ENCODE results near the gene INSYN1. TPM values are rescaled to one million over a fixed set of nuclear protein-coding genes. Genes with fewer than 3 reads are reported as not detected.
"Not testable (repeated sequence)": the region's sequence is repeated elsewhere in the genome, so short reads cannot be mapped to it uniquely, and the experiment has no call there.

INSYN1 gene
- not detected in 2 replicates for total RNA-seq

- H3K36me3 Mint-ChIP-seq (ENCODE audit: low read depth): no peaks in the 10 kb centered on the region
- H3K4me3 Mint-ChIP-seq (ENCODE audit: low read depth): no peak within 1 kb of the TSS
- intact Hi-C loops (cut with micrococcal nuclease): no loop called here
- no peak within 1 kb of the TSS for H3K27ac Mint-ChIP-seq
- no peaks in the 10 kb centered on the region for H3K4me1 Mint-ChIP-seq (ENCODE audit: low read depth)
- peaks cover 46% of the 10 kb centered on the region for H3K27me3 Mint-ChIP-seq (ENCODE audit: low read depth)
- no peak for DNase-seq (ENCODE audit: low spot score)
- H3K9me3 Mint-ChIP-seq: no peaks in the 10 kb centered on the region
Observed at GRCh38 chr15:73753250-73754130, at the start of gene INSYN1. Gene INSYN1, minus strand, starts transcription at chr15:73753351. Its CDS starts 2,221 bp downstream, at chr15:73751130.

DNA sequence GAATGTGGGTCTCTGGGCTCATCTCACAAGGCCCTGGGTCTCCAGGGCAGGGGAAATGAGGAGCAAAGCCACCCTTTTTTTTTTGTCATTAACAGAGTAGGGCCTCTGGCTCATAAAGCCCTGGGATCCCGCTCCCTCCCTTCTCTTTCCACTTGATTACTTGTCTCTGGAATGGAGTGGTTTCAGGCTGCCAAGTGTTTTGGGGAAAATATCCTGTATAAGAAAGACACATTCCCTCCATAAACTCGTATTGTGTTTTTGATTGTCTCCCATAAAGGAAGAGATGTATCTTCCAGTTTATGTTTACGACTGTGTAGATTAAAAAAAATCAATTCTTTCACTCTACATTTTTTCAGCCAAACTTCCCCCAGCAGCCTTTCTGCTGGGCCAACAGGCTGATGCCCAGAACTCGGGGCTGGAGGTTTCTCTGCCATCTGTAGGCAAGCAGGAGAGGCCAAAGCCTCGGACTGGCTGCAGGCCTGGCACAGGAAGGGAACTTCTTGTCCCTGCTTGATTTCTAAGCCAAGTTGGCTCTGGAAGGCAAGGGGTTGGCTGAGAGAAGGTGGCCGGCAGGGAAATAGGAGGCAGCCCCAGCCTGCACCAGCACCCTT, 49.4 kb upstream of the INSYN1 start:
- Mint-ChIP-seq H3K9me3 (no peaks in the 10 kb centered on the region), H3K27me3 (ENCODE audit: low read depth) (no peaks in the 10 kb centered on the region), H3K4me3 (ENCODE audit: low read depth) (no peak overlapping the region), H3K4me1 (ENCODE audit: low read depth) (peaks cover 3% of the 10 kb centered on the region), H3K36me3 (ENCODE audit: low read depth) (no peaks in the 10 kb centered on the region), H3K27ac (no peak overlapping the region)
- DNase-seq (ENCODE audit: low spot score): no peak
- intact Hi-C loops (cut with micrococcal nuclease): no loop called here

GRCh38 chr15:73800662-73801345, 47.7 kb upstream of the INSYN1 start:
- Mint-ChIP-seq H3K4me3 (ENCODE audit: low read depth) (no peak overlapping the region), H3K27me3 (ENCODE audit: low read depth) (no peaks in the 10 kb centered on the region), H3K9me3 (no peaks in the 10 kb centered on the region), H3K36me3 (ENCODE audit: low read depth) (no peaks in the 10 kb centered on the region), H3K4me1 (ENCODE audit: low read depth) (peaks cover 3% of the 10 kb centered on the region), H3K27ac (no peak overlapping the region)
- DNase-seq (ENCODE audit: low spot score): no peak
- intact Hi-C loops (cut with micrococcal nuclease): no loop called here

DNA sequence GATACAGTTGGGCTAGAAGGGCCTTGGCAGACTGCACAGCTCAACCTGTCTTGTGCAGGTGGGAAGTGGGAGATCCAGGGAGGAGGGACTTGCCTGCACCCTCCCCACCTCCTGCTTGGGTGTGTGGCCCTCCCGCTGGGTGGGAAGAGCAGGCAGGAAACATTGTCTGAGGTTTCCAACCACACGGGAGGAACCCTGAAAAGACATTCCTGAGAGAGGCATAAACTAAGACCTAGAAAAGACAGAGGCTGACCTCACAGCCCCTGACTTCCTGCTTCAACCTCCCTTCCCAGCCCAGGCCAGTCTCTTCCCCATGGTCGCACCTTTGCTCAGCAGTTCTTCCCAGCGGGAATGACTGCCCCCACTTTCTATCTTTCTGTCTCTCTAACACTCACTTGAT, 46.3 kb upstream of the INSYN1 start:
- DNase-seq (ENCODE audit: low spot score): no peak

GRCh38 chr15:73797366-73798158, 44.4 kb upstream of the INSYN1 start:
- no peaks in the 10 kb centered on the region for H3K36me3 Mint-ChIP-seq (ENCODE audit: low read depth)
- DNase-seq (ENCODE audit: low spot score): no peak
- H3K27ac Mint-ChIP-seq: no peak overlapping the region
- no peaks in the 10 kb centered on the region for H3K9me3 Mint-ChIP-seq
- H3K4me1 Mint-ChIP-seq (ENCODE audit: low read depth): peaks cover 3% of the 10 kb centered on the region
- H3K27me3 Mint-ChIP-seq (ENCODE audit: low read depth): no peaks in the 10 kb centered on the region
- intact Hi-C loops (cut with micrococcal nuclease): no loop called here
- H3K4me3 Mint-ChIP-seq (ENCODE audit: low read depth): no peak overlapping the region

More for the DNA sequence above, 46.3 kb upstream of the INSYN1 start:
- intact Hi-C loops (cut with micrococcal nuclease): no loop called here
- H3K4me1 Mint-ChIP-seq (ENCODE audit: low read depth): peaks cover 3% of the 10 kb centered on the region
- H3K36me3 Mint-ChIP-seq (ENCODE audit: low read depth): no peaks in the 10 kb centered on the region
- no peak overlapping the region for H3K4me3 Mint-ChIP-seq (ENCODE audit: low read depth)
- no peaks in the 10 kb centered on the region for H3K27me3 Mint-ChIP-seq (ENCODE audit: low read depth)
- no peak overlapping the region for H3K27ac Mint-ChIP-seq
- H3K9me3 Mint-ChIP-seq: no peaks in the 10 kb centered on the region

GRCh38 chr15:73796331-73796831, 43.2 kb upstream of the INSYN1 start:
- intact Hi-C loops (cut with micrococcal nuclease): no loop called here
- H3K27ac Mint-ChIP-seq: no peak overlapping the region
- no peaks in the 10 kb centered on the region for H3K36me3 Mint-ChIP-seq (ENCODE audit: low read depth)
- no peak for DNase-seq (ENCODE audit: low spot score)
- H3K27me3 Mint-ChIP-seq (ENCODE audit: low read depth): no peaks in the 10 kb centered on the region
- H3K4me1 Mint-ChIP-seq (ENCODE audit: low read depth): peaks cover 3% of the 10 kb centered on the region
- H3K4me3 Mint-ChIP-seq (ENCODE audit: low read depth): no peak overlapping the region
- no peaks in the 10 kb centered on the region for H3K9me3 Mint-ChIP-seq

- DNase-seq (ENCODE audit: low spot score): no peak
- Mint-ChIP-seq H3K4me1 (ENCODE audit: low read depth) (peaks cover under 1% of the 10 kb centered on the region), H3K27me3 (ENCODE audit: low read depth) (no peaks in the 10 kb centered on the region), H3K4me3 (ENCODE audit: low read depth) (no peak overlapping the region), H3K27ac (no peak overlapping the region), H3K36me3 (ENCODE audit: low read depth) (no peaks in the 10 kb centered on the region), H3K9me3 (no peaks in the 10 kb centered on the region)
- intact Hi-C loops (cut with micrococcal nuclease): no loop called here
Observed at GRCh38 chr15:73794443-73795133, 41.4 kb upstream of the INSYN1 start.

DNA sequence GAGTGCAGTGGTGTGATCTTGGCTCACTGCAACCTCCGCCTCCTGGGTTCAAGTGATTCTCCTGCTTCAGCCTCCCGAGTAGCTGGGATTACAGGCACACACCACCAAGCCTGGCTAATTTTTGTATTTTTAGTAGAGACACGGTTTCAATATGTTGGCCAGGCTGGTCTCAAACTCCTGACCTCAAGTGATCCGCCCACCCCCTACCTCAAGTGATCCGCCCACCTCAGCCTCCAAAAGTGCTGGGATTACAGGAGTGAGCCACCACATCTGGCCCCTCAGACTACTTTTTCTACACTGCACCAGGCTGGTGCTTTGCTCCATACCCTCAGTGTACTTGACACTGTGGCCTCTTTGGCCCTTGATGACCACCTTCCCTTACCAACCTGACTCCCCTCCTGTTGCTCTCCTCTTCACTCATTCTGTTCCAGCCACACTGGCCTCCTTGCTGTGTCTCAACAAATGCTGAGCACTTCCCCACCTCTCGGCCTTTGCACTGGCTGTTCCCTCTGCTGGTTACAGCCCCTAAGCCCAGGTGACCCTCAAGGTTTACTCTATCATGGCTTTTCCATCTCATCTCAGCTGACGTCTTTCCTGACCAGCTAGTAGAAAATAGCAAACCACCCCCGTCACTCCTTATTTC, 39.9 kb upstream of the INSYN1 start:
- H3K36me3 Mint-ChIP-seq (ENCODE audit: low read depth); intact Hi-C loops (cut with micrococcal nuclease); H3K27ac Mint-ChIP-seq; H3K27me3 Mint-ChIP-seq (ENCODE audit: low read depth); H3K4me1 Mint-ChIP-seq (ENCODE audit: low read depth); DNase-seq (ENCODE audit: low spot score); H3K9me3 Mint-ChIP-seq; H3K4me3 Mint-ChIP-seq (ENCODE audit: low read depth): not testable (repeated sequence)

DNA sequence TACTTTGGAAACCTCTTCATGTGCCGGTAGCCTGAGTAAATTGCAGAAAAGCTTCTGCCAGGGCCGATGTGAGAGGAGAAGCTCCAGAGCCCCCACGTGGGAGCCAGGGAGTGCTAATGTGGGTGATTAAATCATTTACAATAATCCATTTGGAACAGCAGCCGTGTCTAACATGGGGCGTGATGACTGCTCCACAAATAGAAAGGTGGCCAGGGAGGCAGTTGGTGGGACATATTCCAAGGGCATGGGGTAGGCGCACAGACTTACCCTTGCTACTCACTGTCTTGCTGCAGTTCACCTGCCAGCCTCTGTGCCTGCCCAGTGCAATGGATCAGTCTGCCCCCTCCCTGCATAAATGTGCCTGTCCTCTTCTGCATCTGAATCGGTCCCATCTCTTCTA, 39.3 kb upstream of the INSYN1 start:
- Mint-ChIP-seq H3K4me3 (ENCODE audit: low read depth) (no peak overlapping the region), H3K36me3 (ENCODE audit: low read depth) (no peaks in the 10 kb centered on the region), H3K27me3 (ENCODE audit: low read depth) (no peaks in the 10 kb centered on the region), H3K27ac (no peak overlapping the region), H3K4me1 (ENCODE audit: low read depth) (no peaks in the 10 kb centered on the region), H3K9me3 (no peaks in the 10 kb centered on the region)
- no peak for DNase-seq (ENCODE audit: low spot score)
- intact Hi-C loops (cut with micrococcal nuclease): no loop called here

- intact Hi-C loops (cut with micrococcal nuclease): no loop called here
- Mint-ChIP-seq H3K9me3 (no peaks in the 10 kb centered on the region), H3K27ac (no peak overlapping the region), H3K4me3 (ENCODE audit: low read depth) (no peak overlapping the region), H3K27me3 (ENCODE audit: low read depth) (no peaks in the 10 kb centered on the region), H3K4me1 (ENCODE audit: low read depth) (no peaks in the 10 kb centered on the region), H3K36me3 (ENCODE audit: low read depth) (no peaks in the 10 kb centered on the region)
- DNase-seq (ENCODE audit: low spot score): no peak
Observed at GRCh38 chr15:73789521-73790240, 36.5 kb upstream of the INSYN1 start.

- no peak for DNase-seq (ENCODE audit: low spot score)
- H3K36me3 Mint-ChIP-seq (ENCODE audit: low read depth): no peaks in the 10 kb centered on the region
- H3K27ac Mint-ChIP-seq: no peak overlapping the region
- H3K4me3 Mint-ChIP-seq (ENCODE audit: low read depth): no peak overlapping the region
- intact Hi-C loops (cut with micrococcal nuclease): no loop called here
- H3K27me3 Mint-ChIP-seq (ENCODE audit: low read depth): no peaks in the 10 kb centered on the region
- H3K9me3 Mint-ChIP-seq: no peaks in the 10 kb centered on the region
- no peaks in the 10 kb centered on the region for H3K4me1 Mint-ChIP-seq (ENCODE audit: low read depth)
Observed at GRCh38 chr15:73787621-73788020, 34.5 kb upstream of the INSYN1 start.

Measured in activated T-helper 2 cell treated with anti-CD3 and anti-CD28 coated beads, Interferon-gamma antibody, Interleukin-2, Interleukin-4, amounts not matched to agents 10 μg/mL and 5 μg/mL and 100 μg/mL, durations not matched to agents 14 hours and 24 hours and 36 hours (primary cell).